Stimulated activated CD4-positive, alpha-beta T cell treated with anti-CD3 and anti-CD28 coated beads, Interleukin-12 subunit alpha, Interleukin-12 subunit beta, amount 100 ng/mL, for 24 hours (primary cell): ENCODE measurements around the gene NUP37.

Experiments
- DNase-seq, 2 experiments: peaks; one replicate each; pipeline ENCODE4 v3.0.0-alpha.2; 2020; ENCODE audit warnings: low read depth in 2 of 2

NUP37 gene

GRCh38 chr12:102026728-102027127 is 93.2 kb downstream of the NUP37 start:
- DNase-seq = no peak

GRCh38 chr12:102024765-102025164 is 95.1 kb downstream of the NUP37 start:
- no peak for DNase-seq

- DNase-seq = no peak
Measured at GRCh38 chr12:102023343-102023930, 96.5 kb downstream of the NUP37 start.
